NCI-H524 treated with DMSO at 0.1 percent for 48 hours (cell line): Measurements from ENCODE around the gene SNX19.
"Not testable (repeated sequence)": the region's sequence is repeated elsewhere in the genome, so short reads cannot be mapped to it uniquely, and the experiment has no call there.

Experiments used
- DNase-seq: peaks from one replicate; lab custom pipeline; 2025; lab: John Stamatoyannopoulos, UW

SNX19 gene, protein sequence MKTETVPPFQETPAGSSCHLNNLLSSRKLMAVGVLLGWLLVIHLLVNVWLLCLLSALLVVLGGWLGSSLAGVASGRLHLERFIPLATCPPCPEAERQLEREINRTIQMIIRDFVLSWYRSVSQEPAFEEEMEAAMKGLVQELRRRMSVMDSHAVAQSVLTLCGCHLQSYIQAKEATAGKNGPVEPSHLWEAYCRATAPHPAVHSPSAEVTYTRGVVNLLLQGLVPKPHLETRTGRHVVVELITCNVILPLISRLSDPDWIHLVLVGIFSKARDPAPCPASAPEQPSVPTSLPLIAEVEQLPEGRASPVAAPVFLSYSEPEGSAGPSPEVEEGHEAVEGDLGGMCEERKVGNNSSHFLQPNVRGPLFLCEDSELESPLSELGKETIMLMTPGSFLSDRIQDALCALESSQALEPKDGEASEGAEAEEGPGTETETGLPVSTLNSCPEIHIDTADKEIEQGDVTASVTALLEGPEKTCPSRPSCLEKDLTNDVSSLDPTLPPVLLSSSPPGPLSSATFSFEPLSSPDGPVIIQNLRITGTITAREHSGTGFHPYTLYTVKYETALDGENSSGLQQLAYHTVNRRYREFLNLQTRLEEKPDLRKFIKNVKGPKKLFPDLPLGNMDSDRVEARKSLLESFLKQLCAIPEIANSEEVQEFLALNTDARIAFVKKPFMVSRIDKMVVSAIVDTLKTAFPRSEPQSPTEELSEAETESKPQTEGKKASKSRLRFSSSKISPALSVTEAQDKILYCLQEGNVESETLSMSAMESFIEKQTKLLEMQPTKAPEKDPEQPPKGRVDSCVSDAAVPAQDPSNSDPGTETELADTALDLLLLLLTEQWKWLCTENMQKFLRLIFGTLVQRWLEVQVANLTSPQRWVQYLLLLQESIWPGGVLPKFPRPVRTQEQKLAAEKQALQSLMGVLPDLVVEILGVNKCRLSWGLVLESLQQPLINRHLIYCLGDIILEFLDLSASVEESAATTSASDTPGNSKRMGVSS

DNA sequence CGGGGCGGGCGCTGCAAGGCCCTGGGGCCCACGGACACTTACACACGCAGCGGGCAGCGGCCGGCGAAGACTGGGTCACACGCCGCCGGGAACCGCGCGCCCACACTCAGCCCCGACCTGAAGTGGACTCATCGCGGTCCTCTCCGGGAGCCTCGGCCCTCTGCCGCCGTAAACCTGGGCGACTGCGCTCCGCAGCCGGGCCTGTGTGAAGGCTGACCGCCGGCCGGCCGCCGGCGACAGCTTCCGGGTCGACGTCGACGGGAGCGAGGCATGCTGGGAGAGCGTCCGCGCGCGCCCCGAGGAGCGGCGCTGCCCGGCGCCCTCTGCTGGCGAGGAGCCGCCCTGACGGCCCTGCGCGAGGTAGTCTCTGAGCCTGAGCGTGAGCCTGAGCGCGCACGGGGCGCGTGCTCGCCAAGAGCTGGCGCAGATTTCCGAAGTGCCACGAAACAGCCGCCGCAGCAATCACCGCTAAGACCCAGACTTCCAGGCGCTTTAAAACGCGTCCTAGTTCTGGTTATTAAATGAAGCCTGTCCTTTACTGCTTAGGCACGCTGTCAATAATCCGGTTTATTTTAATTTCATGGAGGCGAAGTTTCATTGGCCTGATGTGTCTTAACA lies at the start of gene SNX19:
Gene SNX19, minus strand, starts transcription at position 242 of the 618 bp plus-strand sequence. CDS start 540 bp downstream, outside the sequence.
- no peak for DNase-seq

DNA sequence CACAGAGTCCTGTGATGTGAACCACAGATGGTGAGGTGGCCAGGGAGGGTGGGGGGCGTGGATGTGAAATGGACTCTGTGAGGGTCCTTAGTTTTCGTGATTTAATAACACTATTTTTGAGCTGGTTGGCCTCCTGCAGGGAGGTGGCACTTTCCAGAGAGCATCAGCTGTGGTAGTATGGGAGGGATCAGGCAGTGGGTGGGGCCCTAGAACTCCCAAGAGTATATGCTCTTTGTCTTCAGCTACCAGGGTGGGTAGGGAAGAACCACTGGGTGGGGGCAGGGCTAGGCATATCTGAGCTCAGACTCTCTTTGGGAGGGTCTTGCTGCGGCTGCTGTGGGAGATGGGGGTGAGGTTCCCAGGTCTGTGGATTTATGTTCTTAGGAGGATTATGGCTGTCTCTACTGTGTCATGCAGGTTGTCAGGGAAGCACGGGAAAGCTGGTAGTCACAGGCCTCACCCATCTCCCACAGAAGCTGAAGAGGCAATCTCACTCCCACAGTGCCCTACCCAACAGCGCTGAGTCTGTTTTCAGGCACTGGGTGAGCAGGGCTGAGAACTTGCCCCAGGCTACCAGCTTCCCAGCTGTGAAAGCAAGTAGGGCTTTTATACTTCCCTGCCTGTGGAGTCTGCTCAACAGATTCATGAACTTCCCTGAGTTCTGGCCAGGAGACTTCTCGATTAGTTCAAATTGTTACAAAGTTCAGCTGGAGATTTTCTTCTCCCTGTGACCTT lies 47.9 kb upstream of the SNX19 start:
- no peak for DNase-seq

DNA sequence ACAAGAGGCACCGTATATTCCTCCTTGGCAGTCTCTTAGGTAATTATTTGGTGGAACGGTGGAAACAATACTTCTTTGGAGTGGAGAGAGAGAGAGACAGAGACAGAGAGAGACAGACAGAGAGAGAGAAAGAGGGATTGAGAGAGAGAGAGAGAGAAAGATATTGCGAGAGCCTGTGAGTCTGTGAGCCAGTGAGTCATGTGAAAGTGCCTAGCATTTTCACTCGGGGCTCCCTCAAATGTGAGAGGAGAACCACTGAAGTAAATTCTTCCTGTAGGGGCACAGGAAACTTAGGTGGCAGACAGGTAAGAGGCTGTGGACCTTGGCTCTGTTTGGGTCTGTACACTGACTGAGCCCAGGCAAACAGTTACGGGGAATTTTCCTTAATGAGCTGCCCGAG lies 31.6 kb upstream of the SNX19 start:
- DNase-seq: no peak

DNA sequence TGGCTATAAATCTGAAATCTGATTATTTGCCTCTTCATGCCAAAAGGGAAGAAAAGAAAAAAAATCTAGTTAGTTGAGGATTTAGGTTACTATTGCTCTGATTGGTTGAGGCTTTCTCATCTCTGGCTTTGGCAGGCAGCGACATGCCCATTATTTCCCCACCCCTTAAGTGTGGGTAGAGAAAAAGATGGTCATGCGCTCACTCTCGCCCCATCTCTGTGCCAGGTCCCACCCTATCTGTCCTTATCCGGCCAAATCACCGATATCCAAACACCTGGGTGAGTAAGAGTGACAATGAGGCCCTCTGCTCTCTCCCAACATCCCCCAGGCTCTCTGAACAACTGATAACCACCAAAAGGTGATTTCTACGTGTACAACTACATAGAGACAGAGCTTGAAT lies 31.2 kb upstream of the SNX19 start:
- DNase-seq: no peak

DNA sequence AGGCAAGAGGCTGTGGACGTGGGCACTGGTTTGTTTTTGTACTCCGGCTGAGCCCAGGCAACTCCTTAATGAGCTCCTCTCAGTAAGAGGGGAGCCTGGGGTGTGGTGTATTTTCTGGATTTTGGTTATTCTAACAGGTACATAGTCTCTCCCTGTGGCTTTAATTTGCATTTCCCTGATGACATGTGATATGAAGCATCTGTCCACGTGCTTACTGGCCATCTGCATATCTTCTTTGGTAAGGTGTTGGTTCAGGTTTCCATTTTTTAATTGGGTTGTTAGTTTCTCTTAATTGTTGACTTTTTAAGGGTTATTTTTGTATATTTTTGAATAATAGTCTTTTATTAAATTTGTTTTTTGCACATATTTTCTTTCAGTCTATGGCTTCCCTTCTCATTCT lies 30.8 kb upstream of the SNX19 start:
- DNase-seq: no peak

DNA sequence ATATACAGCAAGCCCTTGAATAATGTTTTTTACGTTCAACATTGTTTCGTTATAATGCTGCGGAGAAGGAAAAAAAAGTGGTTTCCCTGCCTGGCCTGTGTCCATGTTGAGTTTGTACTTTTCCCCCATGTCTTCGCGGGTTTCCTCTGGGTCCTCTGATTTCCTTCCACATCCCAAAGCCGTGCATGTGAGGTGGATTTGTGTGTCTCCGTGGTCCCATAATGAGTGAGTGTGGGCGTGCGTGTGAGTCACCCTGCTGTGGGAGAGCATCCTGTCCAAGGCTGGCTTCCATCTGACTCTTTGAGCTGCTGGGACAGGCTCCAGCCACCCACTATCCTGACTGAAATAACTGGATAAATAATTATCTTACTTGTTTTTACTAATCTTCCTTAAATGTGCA lies 29.6 kb upstream of the SNX19 start:
- no peak for DNase-seq

DNA sequence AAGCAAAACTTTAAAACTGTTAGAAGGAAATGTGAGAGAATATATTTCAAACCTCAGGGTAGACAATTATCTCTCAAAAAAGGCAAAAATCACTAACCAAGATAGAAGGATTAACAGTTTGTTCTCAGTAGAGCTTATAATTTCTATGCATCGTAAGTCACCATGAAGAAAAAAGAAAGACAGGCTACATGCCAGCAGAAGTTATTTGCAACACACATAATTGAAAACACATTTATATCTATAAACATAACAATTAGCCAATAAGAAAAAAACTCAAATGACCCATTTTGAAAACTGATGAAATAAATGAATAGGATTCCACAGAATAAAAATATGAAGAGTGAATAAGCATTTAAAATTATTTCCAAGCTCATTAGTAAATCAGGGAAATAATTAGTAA lies 24.4 kb upstream of the SNX19 start:
- DNase-seq: no peak

DNA sequence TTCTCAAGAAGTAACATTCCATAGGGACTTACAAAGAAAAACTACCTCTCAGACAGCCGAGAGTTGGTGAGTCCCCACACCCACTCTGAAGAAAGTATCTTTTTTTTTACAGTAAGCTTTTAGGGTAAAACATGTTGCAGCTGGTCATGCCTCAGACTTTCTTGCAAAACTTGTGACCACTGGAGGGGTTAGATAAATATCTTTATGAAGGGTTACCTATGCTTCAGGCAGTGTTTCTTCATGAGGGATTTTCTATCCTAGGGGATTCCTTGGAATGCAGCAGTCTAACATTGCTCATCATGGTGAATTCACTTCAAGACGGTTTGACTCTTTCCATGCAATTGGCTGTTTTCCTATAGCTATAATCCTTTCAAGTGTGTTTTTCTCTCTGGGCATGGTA lies 20.8 kb upstream of the SNX19 start:
- DNase-seq: no peak

DNA sequence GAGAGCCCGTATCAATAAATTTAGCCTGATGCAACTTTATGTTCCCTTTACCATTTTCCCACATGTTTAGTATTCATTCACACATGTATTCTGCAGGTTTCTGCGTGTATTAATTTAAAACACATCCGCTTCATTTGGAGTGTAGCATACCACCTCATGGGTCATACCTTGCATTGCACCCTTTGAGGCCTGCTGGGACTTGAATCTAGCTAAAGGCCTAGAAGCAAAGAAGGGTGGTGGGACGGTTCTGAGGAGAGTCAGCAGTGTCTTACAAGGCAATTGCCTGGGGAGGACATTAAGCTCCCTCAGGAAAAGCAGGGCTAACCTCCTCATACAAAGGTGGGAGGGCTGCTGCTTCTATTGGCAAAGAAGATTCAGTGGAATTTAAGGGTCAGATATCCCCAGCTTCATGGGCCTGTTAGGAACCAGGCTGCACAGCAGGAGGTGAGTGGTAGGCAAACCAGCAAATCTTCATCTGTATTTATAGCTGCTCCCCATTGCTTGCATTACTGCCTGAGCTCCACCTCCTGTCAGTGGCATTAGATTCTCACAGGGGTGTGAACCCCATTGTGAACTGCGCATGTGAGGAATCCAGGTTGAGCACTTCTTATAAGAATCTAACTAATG lies 15.9 kb upstream of the SNX19 start:
- DNase-seq: no peak

DNA sequence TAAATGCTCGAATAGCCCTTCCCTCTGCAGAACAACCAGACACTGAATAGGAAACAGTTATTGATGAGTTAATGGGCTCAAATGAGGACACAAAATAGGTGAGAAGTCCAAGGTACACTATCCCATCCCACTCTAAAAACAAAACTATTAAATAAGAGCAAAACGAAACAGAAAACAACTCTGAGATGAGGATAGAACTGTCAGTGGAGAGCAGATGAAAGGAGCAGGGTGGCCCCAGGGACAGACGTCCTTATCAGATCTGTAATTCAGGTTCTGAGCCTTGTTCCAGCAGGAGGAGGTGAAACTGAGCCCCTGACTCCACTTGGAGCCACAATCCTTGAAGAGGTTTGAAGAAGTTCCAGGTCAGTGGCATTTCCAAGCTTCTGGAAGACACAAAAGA lies 8.5 kb upstream of the SNX19 start:
- DNase-seq: no peak

DNA sequence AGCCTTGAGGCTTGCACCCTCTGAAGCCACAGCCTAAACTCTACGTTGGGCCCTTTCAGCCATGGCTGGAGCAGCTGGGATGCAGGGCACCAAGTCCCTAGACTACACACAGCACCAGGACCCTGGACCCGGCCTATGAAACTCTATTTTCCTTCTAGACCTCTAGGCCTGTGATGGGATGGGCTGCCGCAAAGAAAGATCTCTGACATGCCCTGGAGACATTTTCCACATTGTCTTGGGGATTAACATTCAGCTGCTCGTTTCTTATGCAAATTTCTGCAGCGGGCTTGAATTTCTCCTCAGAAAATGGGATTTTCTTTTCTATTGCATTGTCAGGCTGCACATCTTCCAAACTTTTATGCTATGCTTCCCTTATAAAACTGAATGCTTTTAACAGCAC lies 4.3 kb upstream of the SNX19 start:
- not testable (repeated sequence) for DNase-seq

DNA sequence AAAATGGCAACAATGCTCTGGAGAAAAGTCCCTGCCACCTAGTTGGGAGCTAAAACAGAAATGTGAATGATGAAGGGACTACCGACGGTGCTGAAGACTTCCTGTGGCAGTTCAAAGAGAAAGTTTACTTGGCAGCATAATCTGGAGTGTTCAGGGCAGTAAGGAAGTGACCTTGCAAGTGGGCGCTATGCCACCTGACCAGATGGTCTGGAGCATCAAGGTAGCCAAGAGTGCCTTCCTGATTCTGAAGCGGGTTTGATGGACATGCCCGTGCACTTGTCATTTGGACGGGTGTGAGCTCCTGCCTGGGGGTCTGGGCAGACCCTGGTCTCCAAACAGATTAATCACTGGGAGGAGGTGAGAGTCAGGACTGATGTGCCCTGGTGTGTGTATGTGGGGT lies 1.8 kb upstream of the SNX19 start:
- DNase-seq: no peak

DNA sequence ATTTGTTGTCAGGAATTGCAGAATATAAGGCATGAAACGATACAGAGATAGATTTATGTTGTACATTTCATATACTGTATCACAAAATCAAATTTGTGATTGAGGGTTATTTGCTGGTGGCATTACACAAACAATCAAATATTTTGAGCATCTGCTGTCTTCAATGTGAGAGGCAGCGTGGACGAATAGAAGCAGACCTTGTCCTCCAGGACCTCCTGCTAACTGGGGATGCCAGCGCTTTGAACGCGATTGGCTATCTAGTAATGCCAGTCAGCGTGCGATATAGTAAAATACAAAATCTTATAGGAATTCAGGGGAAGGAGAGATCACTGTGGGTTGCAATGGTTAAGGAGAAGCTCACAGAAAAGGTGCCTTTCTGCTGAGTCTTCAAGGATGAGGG lies 631 bp upstream of the SNX19 start:
- no peak for DNase-seq

DNA sequence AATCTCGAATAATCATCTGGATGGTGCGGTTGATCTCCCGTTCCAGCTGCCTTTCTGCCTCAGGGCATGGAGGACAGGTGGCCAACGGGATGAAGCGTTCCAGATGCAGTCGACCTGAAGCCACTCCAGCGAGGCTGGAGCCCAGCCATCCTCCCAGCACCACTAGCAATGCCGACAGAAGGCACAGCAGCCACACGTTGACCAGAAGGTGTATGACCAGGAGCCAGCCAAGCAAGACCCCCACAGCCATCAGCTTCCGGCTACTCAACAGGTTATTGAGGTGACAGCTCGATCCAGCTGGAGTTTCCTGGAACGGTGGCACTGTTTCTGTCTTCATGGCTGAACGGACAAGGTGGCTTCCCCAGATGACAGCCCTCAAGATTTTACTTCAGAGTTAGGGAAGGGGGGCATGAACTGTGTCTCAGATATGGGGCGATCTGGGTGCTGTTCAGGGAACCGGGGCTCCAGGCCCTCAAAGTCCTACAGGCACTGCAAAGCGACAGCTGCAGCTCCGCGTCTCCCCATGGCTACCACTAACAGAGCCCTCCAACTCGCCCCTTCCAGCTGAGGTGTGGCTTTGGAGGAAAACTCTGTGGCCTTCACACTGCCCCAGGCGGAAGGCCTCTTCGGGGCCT lies 559 bp downstream of the SNX19 start:
- DNase-seq: no peak

DNA sequence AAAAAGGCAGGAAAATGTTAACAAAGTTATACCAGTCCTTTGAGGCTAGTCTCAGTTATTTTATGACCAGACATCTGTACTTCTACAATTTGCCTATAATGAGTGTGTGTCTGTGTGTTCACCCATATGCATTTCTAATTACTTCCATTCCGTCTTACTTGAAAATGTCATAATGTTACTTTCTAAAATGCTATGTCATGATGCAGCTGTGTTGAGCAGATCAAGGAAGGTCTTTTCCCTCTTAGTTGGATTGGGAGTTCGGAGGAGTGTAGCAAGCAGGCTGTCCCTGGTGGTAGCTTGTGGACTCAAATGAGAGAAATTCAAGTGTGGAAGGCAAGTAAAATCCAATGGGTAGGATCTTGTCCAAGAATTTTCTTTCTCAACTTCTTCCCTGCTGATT lies 3.0 kb downstream of the SNX19 start:
- DNase-seq: no peak

DNA sequence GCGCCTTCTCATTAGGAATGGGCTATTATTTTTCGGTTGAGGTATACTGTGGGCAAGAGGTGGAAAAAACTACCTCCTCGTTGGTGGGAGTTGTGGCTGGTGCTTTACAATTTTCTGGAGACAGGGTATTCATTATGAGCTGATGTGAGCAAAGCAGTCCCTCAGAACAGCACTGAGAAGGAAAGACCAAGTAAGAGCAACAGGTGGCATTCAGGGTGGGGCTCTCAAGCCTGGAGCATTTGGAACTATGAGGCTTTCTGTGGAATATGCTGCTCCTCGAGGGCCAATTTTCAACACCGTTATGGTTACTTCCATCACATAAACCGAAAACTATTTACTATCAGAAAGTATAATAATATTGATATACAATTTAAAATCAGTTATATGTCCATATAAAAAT lies 3.7 kb downstream of the SNX19 start:
- DNase-seq: no peak

DNA sequence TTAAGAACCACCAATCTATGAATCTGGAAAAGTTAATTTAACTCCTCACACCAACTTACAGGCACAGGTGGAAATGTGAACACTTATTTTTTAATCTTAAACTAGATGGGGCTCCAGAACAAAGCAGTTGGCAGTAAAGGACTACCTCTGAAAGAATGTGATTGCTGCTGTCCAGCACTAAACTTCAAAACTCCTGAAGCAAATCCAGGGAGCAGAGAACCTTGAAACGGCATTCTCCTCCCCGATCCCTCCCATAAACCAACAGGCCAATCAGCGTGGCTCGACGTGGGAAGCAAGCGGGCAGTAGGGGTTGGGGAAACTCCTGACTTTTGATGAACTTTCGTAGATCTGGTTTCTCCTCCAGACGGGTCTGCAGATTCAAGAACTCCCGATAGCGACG lies 5.0 kb downstream of the SNX19 start:
- no peak for DNase-seq

DNA sequence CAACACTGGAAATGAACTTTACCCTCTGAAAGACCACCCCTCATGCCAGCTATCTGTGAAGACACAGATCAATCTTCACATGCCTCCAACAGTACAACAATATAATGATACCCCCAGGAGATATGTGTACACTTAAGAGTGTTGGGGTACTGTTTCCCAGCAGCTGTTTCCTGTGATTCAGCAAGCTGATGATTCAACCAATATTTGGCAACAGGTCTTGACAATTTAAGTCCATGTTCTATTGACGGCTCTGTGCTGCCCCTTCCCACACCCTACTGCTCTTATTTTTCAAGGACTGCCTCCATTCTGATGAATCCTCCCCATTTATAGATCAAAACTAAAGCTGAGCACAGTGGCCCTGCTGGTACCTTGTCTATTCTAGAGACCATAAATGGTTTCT lies 6.6 kb downstream of the SNX19 start:
- no peak for DNase-seq

DNA sequence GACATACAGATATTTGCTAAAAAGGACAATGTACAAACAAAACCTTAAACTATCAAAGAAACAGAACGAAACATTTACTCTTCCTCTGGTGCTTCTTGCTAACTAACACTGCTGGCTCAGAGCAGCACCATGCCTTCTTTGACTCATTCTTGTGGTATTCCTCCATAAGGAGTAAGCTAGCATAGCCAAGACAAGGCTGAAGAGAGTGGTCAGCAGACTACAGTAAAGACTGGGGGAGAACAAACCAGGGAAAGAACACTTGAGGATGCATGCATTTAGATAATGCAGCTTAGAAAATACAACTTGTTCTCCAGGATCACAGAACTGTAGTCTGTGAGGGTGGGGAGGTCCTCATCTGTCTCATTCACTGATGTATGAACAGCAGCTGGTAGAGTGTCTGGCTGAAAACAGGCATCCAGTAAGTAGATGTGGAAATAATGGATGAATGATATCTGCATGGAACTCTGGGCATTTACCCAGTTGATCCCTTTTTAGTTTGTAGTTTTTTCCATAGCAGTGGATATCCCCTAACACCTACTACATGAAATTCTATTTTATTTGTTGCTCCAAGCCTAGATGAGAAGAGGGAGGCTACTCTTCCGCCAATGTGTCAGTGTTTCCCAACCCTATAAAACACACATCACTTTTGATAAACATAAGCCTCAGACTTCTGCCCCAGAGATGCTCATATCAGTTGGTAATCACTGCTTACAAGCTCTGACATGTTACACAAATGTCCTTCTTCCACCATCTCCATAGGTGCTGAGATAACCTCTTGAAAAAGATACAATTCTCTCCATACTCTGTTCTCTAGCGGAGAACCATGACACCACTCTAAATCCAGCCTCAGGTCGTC lies 7.3 kb downstream of the SNX19 start:
- no peak for DNase-seq

DNA sequence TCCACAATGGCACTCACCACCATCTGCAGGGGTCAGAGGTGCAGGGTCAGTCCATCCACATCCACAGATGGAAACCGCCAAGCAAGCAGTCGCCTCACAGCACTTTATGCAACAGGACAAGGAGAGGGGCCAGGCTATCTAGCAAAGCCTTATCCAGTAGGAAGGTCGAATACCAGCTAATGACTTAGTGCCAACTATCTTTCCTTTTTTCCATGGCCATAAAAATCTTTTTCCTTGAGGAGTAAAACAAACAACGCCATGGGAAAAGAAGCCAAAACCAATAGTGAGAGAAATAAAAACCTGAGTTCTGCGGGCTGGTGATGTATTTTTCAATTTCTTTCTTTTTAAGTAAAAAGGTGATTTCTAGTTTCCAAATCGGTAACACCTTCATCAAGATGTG lies 8.2 kb downstream of the SNX19 start:
- DNase-seq: no peak
